ENCODE results near the gene ARID1B.

GRCh38 chr6:156897907-156898531, 120.8 kb downstream of the ARID1B start:
- TF ChIP-seq, protein P1, sequence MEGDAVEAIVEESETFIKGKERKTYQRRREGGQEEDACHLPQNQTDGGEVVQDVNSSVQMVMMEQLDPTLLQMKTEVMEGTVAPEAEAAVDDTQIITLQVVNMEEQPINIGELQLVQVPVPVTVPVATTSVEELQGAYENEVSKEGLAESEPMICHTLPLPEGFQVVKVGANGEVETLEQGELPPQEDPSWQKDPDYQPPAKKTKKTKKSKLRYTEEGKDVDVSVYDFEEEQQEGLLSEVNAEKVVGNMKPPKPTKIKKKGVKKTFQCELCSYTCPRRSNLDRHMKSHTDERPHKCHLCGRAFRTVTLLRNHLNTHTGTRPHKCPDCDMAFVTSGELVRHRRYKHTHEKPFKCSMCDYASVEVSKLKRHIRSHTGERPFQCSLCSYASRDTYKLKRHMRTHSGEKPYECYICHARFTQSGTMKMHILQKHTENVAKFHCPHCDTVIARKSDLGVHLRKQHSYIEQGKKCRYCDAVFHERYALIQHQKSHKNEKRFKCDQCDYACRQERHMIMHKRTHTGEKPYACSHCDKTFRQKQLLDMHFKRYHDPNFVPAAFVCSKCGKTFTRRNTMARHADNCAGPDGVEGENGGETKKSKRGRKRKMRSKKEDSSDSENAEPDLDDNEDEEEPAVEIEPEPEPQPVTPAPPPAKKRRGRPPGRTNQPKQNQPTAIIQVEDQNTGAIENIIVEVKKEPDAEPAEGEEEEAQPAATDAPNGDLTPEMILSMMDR (IDR thresholded peaks at IDR 0.05), result no peak
- no peak for TF ChIP-seq POLR2A (IDR thresholded peaks at IDR 0.05)
